Panc1 (cell line): ENCODE measurements around the gene ATP2A2.

Experiments used
- POLR2AphosphoS5 ChIP-seq: IDR thresholded peaks from 2 replicates; pipeline ENCODE4 v1.6.1; 2012; ENCODE audit warnings: mild to moderate bottlenecking, low read depth, low read length, moderate library complexity
- REST ChIP-seq, 2 experiments: IDR thresholded peaks; 2 replicates each; pipeline ENCODE4 v1.6.1; 2011 to 2012; ENCODE audit warnings: low read depth in 2 of 2, control low read depth in 1 of 2, low read length in 1 of 2, mild to moderate bottlenecking in 1 of 2, moderate library complexity in 1 of 2; ENCODE audit not compliant: insufficient read depth in 1 of 2
- SIN3A ChIP-seq: IDR thresholded peaks from 2 replicates; pipeline ENCODE4 v1.6.1; 2012; ENCODE audit warnings: low read depth, mild to moderate bottlenecking, low read length, moderate library complexity, borderline replicate concordance; ENCODE audit not compliant: insufficient read depth
- TF ChIP-seq, protein P1 (sequence below): fragments of 450-650 bp; IDR thresholded peaks from 2 replicates; pipeline ENCODE4 v1.5.1; 2017; ENCODE audit warnings: mild to moderate bottlenecking

- TF ChIP-seq, protein P1, sequence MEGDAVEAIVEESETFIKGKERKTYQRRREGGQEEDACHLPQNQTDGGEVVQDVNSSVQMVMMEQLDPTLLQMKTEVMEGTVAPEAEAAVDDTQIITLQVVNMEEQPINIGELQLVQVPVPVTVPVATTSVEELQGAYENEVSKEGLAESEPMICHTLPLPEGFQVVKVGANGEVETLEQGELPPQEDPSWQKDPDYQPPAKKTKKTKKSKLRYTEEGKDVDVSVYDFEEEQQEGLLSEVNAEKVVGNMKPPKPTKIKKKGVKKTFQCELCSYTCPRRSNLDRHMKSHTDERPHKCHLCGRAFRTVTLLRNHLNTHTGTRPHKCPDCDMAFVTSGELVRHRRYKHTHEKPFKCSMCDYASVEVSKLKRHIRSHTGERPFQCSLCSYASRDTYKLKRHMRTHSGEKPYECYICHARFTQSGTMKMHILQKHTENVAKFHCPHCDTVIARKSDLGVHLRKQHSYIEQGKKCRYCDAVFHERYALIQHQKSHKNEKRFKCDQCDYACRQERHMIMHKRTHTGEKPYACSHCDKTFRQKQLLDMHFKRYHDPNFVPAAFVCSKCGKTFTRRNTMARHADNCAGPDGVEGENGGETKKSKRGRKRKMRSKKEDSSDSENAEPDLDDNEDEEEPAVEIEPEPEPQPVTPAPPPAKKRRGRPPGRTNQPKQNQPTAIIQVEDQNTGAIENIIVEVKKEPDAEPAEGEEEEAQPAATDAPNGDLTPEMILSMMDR, result no peak
- no peak for TF ChIP-seq REST (IDR thresholded peaks at IDR 0.05; ENCODE audit: insufficient read depth in 1 of 2, low read depth in 2 of 2, low read length in 1 of 2)
- no peak for TF ChIP-seq POLR2AphosphoS5
- no peak for TF ChIP-seq SIN3A
Measured at GRCh38 chr12:110344657-110345056, 63.6 kb downstream of the ATP2A2 start.
